Middle frontal gyrus (tissue), 1 donor: ENCODE measurements around the gene FAF2.

Source experiments
- DNase-seq: peaks from one replicate; pipeline ENCODE4 v3.0.0-alpha.2; 2015; ENCODE audit warnings: low spot score; ENCODE audit errors: extremely low spot score

The FAF2 gene

GRCh38 chr5:176530983-176531901, 83.1 kb downstream of the FAF2 start:
- DNase-seq, result peak; percentile 31

- no peak for DNase-seq
These were observed 83.8 kb downstream of the FAF2 start for GRCh38 chr5:176531902-176532493.

- DNase-seq, result no peak
These were observed 84.6 kb downstream of the FAF2 start for GRCh38 chr5:176532795-176533194.

- no peak for DNase-seq
These were observed 85.2 kb downstream of the FAF2 start for GRCh38 chr5:176533390-176533789.

DNA sequence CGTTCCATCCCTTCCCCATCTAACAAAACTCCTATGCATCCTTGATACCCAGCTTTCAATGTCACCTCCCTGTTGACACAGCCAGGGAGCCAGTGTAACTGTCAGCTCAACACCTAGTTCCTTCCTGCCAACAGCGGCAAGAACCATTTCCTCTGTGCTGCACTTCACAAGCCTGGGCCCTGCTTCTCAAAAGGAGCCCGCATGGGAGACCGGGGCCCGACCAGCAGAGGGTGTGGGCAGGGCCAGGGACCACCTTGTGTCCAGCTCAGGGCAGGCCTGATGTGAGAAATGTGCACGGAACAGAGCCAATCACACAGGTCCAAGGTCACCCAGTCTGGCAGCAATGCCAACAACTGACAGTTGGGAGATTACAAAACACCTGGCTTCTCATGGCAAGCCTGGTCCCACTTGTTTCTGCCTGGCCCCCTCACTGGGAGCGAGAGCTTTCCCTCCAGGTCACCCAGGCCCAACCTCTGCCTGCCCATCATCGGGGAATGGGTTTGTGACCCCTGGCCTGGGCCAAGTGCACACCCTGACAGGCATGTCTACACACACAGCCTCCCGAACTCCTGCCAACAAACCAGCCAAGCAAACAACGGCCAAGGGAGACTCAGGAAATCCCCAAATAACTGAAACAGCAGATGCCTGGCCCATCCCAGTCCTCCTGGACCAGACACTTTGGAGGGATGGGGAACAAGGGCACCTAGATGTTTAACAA, 85.9 kb downstream of the FAF2 start:
- DNase-seq, result no peak

- no peak for DNase-seq
These were observed 86.5 kb downstream of the FAF2 start for GRCh38 chr5:176534640-176535039.

DNA sequence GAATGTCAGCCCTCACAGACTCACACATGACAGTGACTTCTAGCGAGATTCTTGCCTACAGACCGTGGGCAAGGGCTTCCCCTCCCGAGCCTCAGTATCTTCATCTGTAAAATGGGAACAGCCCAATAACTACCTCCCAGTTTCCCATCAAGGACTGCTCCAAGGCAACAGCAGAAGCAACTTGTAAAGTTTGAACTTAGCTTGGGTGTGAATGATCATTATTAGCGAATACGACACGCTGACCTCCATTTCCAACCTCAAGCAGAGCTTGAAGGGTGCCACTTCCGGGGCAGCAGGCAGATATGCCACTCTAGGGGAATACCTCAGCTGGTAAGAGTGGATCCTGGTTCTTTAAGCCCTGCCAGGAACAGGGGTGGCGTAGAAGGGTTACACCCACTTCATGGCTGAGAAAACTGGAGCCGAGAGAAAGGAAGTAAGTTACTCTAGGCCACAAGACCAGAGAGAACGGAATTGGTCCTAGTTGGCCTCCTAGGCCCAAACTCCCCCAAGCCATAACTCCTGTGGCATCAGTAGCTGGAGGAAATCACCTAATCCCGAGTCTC, 87.0 kb downstream of the FAF2 start:
- no peak for DNase-seq

GRCh38 chr5:176535664-176536131, 87.5 kb downstream of the FAF2 start:
- no peak for DNase-seq

DNA sequence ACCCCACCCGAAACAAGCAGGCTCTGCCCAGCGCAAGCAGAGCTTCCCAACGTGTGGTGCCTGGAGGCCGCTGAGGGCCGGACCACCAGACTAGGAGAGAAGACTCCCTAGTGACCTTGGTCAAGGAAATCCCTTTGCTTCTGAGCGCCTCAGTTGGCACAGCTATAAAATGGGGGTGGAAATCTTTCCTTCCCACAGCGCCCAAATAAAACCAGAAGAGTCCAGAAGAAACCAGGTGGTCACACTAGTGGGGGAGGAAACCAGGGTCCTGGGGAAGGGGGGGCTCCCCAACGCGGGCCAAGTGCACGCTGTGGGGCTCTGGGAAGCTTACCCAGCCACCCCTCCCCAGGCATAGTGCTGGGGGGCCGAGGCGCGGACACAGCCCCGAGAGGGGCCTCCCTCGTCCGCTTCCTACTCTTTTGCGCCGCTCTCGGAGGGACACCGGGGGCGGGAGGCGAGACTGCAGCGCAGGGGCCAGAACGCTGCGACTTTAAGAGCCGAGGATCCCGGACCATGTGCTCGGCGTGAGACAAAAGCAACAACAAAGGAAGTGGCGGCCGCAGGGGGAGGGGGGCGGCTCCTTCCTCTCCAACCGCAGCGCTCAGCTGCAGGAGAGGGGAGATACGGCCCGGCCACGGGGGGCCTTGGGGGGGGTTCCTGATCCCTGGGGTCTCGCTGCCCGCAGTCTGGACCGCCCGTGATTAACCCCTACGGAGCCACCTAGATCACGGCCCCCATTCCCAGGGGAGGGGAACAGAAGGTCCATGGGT, 88.1 kb downstream of the FAF2 start:
- peak; percentile 48 for DNase-seq

DNA sequence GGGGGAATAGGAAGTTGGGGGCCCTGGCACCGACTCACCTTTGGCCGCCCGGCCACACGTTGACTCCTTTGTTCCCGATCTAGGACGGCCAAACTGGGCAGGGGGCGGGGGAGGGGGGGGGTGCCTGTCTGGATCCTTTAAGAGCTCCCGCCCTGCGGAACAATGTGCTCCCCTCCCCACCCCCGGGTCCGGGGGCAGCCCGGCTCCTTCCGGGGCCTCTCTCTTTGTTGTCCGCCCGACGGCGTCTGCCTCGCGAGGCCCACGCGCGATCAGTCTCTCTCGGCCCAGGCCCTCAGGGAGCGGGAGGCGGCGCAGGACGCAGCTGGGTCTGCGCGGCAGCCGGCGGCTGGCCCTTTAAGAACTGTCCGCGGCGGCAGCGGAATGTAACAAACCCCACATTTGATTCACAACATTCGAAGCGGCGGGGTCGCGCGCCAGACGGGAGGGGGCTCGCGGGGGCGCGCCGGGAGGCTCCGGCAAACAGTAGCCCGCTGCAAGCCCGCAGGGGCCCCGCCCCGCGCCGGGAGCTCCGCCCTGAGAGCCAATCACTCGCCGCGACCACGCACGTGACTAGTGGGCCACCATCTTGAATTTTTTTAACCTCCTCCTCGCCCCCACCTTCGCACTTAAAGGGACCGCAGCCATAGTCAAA, 88.8 kb downstream of the FAF2 start, which contains the start of gene RNF44:
RNF44 (minus strand) TSS at position 501 of the 652 bp plus-strand sequence. CDS start 4,930 bp downstream, outside the sequence.
- DNase-seq, result peak; percentile 92

GRCh38 chr5:176537554-176538229, 89.5 kb downstream of the FAF2 start:
- DNase-seq, result peak; percentile 97

DNA sequence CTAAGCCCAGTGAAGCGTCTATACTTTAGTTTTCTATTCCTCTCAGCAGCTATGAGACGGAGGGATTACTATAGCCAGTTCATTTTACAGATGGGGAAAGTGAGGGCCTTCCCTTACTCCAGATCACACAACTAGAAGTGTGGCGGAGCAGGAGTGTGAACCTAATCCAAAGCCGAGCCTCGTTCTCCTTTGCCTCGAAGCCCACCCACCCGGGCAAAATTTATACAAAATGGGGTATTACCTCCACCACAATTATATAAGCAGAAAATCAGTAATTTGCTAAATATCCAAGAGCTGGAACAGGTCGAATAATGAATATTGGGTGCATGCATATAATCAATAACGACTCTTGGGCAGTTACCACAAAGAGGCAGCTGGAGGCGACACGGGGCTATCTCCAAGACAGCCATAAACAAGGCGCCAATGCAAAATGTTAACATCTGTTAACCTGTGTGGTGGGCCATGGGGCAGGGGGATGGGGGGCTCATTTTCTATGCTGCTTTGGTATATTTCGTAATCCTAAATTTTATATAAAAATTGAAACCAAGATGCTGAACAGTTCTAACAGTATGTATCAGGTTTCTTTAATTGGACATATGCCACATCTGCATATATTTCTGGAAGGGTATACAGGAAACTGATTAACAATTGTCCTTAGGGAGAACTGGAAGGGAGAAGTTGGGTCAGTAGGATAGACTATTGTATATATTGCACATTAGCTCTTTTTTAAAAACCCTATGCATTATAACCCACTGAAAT, 90.2 kb downstream of the FAF2 start:
- DNase-seq, result no peak

GRCh38 chr5:176538989-176539384, 90.8 kb downstream of the FAF2 start:
- no peak for DNase-seq

DNA sequence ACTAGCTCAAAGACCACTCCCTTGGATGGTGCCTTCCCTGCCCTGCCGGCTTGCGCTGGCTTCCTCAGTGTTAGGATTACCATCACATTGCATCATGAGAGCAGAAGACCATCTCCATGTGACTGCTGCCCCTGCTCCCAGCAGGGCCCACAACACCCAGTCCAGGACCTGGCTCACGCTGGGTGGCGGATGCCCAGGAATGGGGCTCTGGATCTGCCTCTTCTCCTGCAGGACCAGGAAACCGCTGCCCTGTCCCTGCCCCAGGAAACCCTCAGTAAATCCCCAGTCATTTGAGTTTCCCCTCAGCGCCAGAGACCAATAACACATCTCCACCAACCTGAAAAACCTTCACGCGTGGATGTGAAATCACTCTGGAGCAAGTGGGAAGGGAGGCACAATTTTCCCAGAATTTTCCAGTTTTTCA, 92.3 kb downstream of the FAF2 start:
- no peak for DNase-seq

- no peak for DNase-seq
These were observed 92.8 kb downstream of the FAF2 start for GRCh38 chr5:176540956-176541337.

- no peak for DNase-seq
These were observed 93.4 kb downstream of the FAF2 start for GRCh38 chr5:176541338-176542134.

DNA sequence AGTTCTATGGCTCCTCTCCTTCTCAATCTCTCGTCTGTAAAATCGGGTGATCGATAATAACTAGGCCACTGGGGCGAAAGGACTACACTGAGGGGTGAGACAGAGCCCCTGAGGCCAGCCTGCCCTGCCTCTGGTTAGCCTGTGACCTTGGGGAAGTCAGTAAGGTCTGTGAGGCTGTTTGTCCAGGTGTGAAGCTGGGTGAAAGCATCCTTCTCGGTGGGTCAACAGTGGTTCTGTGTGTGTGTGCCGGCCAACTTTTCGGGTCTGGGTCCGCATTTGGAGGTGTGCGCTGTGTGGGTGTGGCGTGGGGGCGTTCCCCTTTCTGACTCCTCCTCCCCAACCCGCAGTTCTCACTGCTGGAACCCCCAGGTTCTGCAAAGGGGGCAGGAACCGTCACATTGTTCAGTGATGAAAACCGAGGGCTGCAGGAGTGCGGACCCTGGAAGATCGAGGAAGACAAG, 94.0 kb downstream of the FAF2 start:
- no peak for DNase-seq
